GM18858 (cell line): Measurements from ENCODE around the gene TBK1.

Source experiments
- ATAC-seq: cut with Tn5 transposase; IDR thresholded peaks from one replicate; pipeline ENCODE4 v1.9.1; 2021; ENCODE audit not compliant: unreplicated experiment

TBK1 gene

DNA sequence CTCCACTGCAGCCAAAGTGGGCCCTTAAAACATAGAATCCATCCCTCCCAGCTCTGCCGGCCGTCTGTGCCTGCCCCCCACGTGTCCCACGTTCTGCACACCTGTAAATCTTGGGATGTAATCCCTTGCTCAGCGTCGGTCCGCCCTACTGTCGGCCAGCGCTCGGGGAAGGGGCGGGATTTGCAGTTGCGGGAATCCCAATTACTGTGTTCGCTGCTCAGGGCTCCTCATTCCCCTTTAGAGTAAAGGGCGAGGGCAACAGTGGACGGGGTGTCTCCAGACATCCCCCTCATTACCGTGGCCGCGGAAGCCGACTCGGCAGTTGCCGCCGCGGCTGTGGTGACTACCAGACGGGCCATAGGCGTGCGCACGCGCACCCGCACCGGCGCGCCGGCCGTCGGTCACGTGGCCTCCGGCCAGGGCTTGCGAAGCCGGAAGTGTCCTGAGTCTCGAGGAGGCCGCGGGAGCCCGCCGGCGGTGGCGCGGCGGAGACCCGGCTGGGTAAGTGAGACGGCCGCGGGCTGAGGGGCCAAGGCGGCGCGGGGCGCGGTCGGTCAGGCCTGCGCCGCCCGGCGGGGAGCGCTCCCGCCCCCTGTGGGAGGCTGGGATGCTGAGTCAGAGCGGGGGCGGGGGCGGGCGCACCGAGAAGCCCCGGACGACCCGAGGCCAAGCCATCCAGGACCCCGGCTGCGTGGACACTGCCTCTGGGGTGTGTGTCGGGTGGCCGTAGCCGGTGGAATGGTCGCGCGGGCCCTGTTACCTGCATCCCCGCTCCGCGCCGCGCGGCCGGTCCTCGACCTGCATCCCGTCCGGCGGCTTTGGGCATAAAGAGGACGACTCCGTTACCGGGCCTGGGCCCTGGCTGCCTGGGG lies at the start of gene TBK1:
TBK1 (plus strand) TSS at position 434 of the 872 bp plus-strand sequence. CDS start 3,751 bp downstream, outside the sequence.
- peak; percentile 89 for ATAC-seq

DNA sequence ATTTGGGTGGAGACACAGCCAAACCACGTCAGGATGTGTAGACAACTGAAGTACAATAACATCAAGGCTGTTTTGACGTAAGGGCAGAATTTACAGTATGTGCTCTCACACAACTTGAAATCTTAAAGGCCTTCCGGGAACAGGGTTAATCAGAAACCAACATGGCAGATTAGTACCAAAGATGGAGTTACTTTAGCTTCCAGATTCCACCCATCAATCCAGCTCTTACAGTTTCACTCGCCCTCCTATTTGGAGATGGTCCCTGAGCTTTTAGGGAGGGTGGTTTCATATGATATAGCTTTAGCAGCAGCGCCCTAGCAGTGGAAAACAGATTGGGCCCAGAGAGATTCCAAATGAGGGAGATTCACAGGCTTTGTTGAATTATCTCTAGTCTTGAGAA lies 49.7 kb upstream of the TBK1 start:
- ATAC-seq, result no peak

DNA sequence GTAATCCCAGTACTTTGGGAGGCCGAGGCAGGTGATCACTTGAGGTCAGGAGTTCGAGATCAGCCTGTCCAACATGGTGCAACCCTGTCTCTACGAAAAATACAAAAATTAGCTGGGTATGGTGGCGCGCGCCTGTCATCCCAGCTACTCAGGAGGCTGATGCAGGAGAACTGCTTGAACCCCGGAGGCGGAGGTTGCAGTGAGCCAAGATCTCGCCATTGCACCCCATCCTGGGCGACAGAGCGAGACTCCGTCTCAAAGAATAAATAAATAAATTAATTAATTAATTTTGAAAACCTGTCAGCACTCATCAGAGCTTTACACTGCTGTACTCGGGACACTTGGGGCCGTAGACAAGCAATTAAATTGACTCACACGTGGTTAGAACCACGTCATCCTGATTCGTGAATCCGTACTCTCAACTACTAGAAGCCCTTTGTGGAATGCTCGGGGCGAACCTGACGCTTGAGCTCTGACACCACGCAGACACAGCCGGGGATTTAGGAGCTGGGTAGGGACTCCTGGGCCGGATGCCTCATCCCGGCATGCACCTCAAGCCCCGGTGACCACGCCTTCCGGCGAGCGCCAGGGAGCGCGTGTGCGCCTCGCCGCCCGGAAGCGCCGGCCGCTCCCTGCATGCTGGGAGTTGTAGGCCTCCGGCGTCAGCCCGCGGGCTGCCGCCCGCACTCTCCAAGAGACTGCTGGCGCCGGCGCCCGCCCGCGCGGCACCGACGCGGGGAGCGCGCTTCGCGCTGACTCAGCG lies 48.0 kb upstream of the TBK1 start, which contains the start of gene XPOT:
XPOT (plus strand) TSS at position 686 of the 763 bp plus-strand sequence. CDS start 5,644 bp downstream, outside the sequence.
- peak; percentile 96 for ATAC-seq

- ATAC-seq, result peak; percentile 8
Observed at GRCh38 chr12:64404470-64405256, 47.3 kb upstream of the TBK1 start.

- ATAC-seq, result no peak
Observed at GRCh38 chr12:64407342-64408223, 44.3 kb upstream of the TBK1 start.

DNA sequence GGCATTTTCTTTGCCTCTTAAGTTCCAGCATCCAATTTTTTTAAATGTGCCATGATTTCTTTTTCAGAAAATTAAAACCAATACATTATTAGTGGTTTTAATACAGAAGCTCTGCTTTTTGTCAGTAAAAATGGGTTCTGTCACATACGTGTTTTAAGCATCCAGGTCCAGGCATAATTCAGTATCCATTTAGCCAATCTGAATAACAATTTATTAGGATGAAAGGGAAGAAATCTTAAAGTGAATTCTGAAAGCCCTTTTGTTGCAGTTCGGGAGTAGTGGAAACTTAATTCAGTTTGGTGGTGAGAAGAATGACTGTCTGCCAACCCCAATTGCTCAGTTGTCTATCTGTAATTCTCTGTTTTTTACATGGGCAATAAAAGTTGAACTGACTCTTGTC lies 40.5 kb upstream of the TBK1 start:
- ATAC-seq, result no peak

- no peak for ATAC-seq
Observed at GRCh38 chr12:64412459-64412858, 39.5 kb upstream of the TBK1 start.

GRCh38 chr12:64413884-64414283 lies 38.0 kb upstream of the TBK1 start:
- ATAC-seq, result no peak

DNA sequence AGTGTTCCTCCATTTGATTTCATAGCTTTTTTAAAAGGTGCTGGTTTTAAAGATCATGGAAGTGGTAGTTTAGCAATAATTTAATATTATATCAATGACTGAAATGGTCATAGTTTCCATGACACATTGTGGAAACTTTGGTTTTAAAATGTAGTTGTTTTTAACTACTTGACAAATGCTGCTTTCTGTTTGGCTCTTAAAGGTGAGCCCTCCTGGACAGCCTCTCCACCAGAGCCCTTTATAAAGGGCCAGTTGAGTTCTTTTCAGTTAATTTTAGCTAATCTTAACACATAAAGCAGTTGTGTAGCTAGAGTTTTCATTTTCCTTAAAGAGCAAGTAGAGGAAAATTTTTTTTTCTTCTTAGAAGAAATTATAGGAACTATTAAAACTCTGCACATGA lies 33.7 kb upstream of the TBK1 start:
- ATAC-seq, result no peak

DNA sequence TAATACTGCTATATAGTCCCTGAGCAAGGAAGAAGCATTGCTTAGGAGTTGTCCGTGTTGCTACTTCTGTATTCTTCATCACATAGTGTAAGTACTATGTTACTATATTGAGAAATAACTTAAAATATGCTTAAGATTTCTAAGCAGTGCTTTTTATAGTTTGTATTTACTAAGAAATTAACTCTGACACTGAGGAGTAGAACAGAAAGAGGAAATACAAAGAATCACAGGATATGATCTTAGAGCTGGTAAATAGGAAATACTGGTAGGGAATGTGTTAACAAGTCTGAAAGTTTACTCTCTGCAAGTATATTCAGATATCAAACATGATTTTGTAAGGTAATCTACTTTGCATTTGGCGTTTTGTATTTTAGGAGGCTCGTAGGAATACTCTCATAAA lies 32.2 kb upstream of the TBK1 start:
- ATAC-seq, result no peak

DNA sequence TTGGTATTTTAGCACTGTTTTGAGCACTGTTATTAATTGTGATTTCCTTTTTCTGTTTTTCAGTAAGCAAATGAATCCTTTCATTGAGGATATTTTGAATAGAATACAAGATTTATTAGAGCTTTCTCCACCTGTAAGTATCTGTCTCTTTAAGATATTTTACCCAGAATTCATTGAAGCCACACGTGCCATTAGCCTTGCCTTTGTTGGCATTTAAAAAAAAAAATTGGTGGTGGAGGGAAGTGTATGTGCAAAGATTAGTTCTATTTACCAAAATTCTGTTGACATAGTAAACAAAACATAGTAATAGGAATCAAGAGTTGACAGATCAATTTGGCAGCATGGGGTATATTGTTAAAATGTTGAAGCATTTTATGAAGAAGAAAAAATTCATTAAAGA lies 23.9 kb upstream of the TBK1 start:
- no peak for ATAC-seq

DNA sequence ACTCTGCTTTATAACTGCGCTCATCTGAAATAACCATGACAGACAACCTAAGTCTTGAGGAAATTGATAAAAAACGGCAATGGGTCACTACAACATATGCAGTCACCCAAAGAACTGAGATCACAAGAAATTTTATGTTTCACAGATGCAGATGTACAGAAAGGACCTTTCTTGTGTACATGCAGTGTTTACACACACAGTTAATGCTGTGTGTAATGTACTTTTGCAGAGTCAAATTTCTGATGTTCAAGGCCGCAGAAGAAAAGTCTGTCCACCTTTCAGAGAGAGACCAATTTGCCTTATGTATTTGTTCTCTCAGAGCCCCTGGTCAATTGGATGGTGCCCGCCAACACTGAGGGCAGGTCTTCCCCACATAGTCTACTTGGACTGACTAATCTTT lies 23.0 kb upstream of the TBK1 start:
- ATAC-seq, result no peak

GRCh38 chr12:64430886-64431285 lies 21.0 kb upstream of the TBK1 start:
- ATAC-seq, result no peak

- ATAC-seq, result no peak
Observed at GRCh38 chr12:64431791-64432190, 20.1 kb upstream of the TBK1 start.

DNA sequence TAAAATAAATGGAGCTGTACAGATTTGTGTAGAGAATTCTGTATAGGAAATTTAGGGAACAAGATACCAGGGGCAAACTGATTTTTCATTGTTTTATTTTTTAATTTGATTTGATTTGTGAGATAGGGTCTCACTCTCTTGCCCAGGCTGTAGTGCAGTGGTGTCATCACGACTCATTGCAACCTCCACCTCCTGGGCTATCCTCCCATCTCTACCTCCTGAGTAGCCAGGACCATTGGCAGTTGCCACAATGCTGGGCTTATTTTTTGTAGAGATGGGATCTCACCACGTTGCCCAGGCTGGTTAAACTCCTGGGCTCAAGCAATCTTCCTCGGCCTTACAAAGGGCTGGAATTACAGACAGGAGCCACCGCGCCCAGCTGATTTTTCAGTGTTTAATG lies 18.0 kb upstream of the TBK1 start:
- no peak for ATAC-seq

- no peak for ATAC-seq
Observed at GRCh38 chr12:64440100-64440499, 11.8 kb upstream of the TBK1 start.

DNA sequence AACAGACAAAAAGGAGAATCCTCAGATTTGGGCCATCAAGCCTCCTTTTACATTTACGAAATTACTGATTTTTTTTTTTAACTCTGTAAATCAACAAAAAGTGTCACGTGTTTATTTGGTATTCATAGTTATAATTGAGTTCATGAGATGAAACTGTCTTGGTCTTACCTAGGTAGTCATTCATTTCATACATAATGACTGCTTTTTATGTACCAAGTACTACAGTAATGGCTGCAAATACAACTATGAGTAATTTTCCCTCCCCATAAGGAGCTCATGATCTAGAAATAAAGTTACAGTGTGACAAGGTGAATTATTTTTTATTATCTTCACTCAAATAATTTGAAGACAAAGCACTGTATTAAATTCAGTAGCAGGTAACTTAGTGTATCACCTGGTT lies 6.4 kb upstream of the TBK1 start:
- no peak for ATAC-seq

DNA sequence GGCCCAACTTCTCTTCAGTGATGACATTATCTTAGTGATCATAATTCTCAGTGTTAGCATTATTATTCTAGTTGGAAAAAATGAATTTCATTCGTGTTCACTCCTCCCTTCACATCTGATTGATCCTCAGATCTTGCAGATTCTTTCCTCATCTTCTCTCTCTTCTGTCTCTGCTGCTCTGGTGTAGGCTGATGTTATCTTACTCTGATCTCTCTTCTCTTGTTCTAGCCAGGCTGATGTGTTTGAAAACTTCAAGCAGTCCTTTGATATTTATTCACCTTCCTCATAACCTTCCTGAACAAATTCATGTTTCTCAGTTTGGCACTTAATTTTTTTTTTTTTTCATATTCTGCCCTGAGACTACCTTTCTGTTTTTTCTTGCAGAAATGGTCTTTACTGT lies 5.6 kb upstream of the TBK1 start:
- ATAC-seq, result no peak

DNA sequence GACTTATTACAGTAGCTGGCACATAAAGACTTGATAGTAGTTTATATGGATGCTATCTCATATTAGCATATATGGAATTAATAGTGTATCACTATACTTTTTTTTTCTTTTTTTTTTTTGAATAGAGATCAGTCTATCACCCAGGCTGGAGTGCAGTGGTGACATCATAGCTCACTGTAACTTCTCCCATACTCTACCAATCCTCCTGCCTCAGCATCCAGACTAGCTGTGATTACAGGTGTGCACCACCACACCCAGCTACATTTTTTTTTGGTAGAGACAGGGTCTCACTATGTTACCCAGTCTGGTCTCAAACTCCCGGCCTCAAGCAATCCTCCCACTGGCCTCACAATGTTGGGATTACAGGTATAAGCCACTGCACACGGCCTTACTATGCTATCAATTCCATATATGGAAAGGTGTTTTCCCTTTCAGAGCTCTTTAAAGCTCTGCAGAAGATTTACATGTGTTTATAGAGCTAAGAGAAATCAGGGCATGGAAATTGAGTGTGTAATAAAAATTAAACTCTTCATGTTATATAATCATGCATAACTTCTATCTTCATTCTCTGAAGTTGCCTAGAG lies 1.8 kb upstream of the TBK1 start:
- no peak for ATAC-seq
